HepG2 (cell line): ENCODE measurements around the gene NCOA6. TPM values are rescaled to one million over a fixed set of nuclear protein-coding genes. Genes with fewer than 3 reads are reported as not detected.

Experiments used
- AHR ChIP-seq: IDR thresholded peaks from 2 replicates; pipeline ENCODE4 v1.6.1; 2018; ENCODE audit warnings: missing genetic modification reagents, missing compliant biosample characterization
- CCDC6 ChIP-seq: sonication (generic); formaldehyde crosslinking; IDR thresholded peaks from 2 replicates; pipeline ENCODE4 v1.8.1; 2022; ENCODE audit warnings: mild to moderate bottlenecking, missing genetic modification reagents, moderate library complexity
- ELF3 ChIP-seq: IDR thresholded peaks from 2 replicates; pipeline ENCODE4 v1.6.1; 2016; ENCODE audit warnings: missing genetic modification reagents, missing compliant biosample characterization
- HDAC2 ChIP-seq: sonication (generic); formaldehyde crosslinking; IDR thresholded peaks from 2 replicates; pipeline ENCODE4 v1.4.0; 2020; ENCODE audit warnings: missing genetic modification reagents
- HNRNPK ChIP-seq: fragments of 200-400 bp; formaldehyde crosslinking; IDR thresholded peaks from 2 replicates; pipeline ENCODE4 v1.6.1; 2018; ENCODE audit warnings: low read length, low read depth, moderate library complexity, mild to moderate bottlenecking; ENCODE audit not compliant: poor library complexity, severe bottlenecking
- HOXA7 ChIP-seq: sonication (generic); formaldehyde crosslinking; IDR thresholded peaks from 2 replicates; pipeline ENCODE4 v1.8.1; 2022; ENCODE audit warnings: mild to moderate bottlenecking, missing genetic modification reagents, moderate library complexity
- NAIF1 ChIP-seq: sonication (generic); formaldehyde crosslinking; IDR thresholded peaks from 2 replicates; pipeline ENCODE4 v1.5.0; 2020; ENCODE audit warnings: mild to moderate bottlenecking, missing genetic modification reagents, borderline replicate concordance
- SMAD3 ChIP-seq: sonication (generic); formaldehyde crosslinking; IDR thresholded peaks from 2 replicates; pipeline ENCODE4 v1.4.0; 2020; ENCODE audit warnings: missing genetic modification reagents
- ZKSCAN5 ChIP-seq: sonication (generic); formaldehyde crosslinking; IDR thresholded peaks from 2 replicates; pipeline ENCODE4 v1.5.1; 2020; ENCODE audit warnings: mild to moderate bottlenecking, missing genetic modification reagents
- ZNF235 ChIP-seq: sonication (generic); formaldehyde crosslinking; IDR thresholded peaks from 2 replicates; pipeline ENCODE4 v1.8.1; 2023; ENCODE audit warnings: mild to moderate bottlenecking, missing genetic modification reagents, borderline replicate concordance
- ZNF335 ChIP-seq: sonication (generic); formaldehyde crosslinking; IDR thresholded peaks from 2 replicates; pipeline ENCODE4 v1.4.0; 2020; ENCODE audit warnings: missing genetic modification reagents
- ZNF550 ChIP-seq: sonication (generic); formaldehyde crosslinking; IDR thresholded peaks from 2 replicates; pipeline ENCODE4 v1.4.0; 2020; ENCODE audit warnings: mild to moderate bottlenecking, missing genetic modification reagents, borderline replicate concordance
- ZNF7 ChIP-seq: IDR thresholded peaks from 2 replicates; pipeline ENCODE4 v1.6.1; 2016; ENCODE audit warnings: missing biosample characterization, missing genetic modification reagents
- ZNF850 ChIP-seq: sonication (generic); formaldehyde crosslinking; conservative IDR thresholded peaks from 2 replicates; pipeline ENCODE4 v1.9.0; 2021; ENCODE audit warnings: mild to moderate bottlenecking, missing genetic modification reagents
- polyA plus RNA-seq, 8 experiments: library from polyadenylated mRNA; depleted of rRNA in 3 of 8; stranded (reverse) in 7 of 8; unstranded in 1 of 8; fragments of >200 nt; fragmentation: Illumina TruSeq in 4 of 8; extraction: Trizol in 4 of 8; gene quantifications; 2 replicates each; pipeline versions ENCODE4 v1.2.1 to v1.2.3, GENCODE V29; 2011 to 2016; ENCODE audit warnings: low read depth in 4 of 8, missing spikeins in 1 of 8, mixed read lengths in 1 of 8; ENCODE audit not compliant: insufficient read depth in 1 of 8
- total RNA-seq, 5 experiments: library from RNA; depleted of rRNA; stranded (reverse); fragments of >200 nt; fragmentation: Illumina TruSeq; extraction: Trizol; gene quantifications; 2 replicates each; pipeline ENCODE4 v1.2.3, GENCODE V29; 2016; ENCODE audit warnings: low read depth in 1 of 5
- TF ChIP-seq, protein P1 (sequence below): sonication (generic); formaldehyde crosslinking; IDR thresholded peaks from 2 replicates; pipeline ENCODE4 v1.5.0; 2020; ENCODE audit warnings: mild to moderate bottlenecking, missing genetic modification reagents, borderline replicate concordance
- TF ChIP-seq, protein P2 (sequence below): sonication (generic); formaldehyde crosslinking; IDR thresholded peaks from 2 replicates; pipeline ENCODE4 v1.4.0; 2020; ENCODE audit warnings: missing genetic modification reagents
- TF ChIP-seq, protein P3 (sequence below): sonication (generic); formaldehyde crosslinking; IDR thresholded peaks from 2 replicates; pipeline ENCODE4 v1.4.0; 2020; ENCODE audit warnings: missing genetic modification reagents

The NCOA6 gene
- total and polyA plus RNA-seq, 2 of the 13 experiments (the other 11 are each of a cell fraction or from before 2014, with no cell fraction given): 11.2 to 29.3 TPM

DNA sequence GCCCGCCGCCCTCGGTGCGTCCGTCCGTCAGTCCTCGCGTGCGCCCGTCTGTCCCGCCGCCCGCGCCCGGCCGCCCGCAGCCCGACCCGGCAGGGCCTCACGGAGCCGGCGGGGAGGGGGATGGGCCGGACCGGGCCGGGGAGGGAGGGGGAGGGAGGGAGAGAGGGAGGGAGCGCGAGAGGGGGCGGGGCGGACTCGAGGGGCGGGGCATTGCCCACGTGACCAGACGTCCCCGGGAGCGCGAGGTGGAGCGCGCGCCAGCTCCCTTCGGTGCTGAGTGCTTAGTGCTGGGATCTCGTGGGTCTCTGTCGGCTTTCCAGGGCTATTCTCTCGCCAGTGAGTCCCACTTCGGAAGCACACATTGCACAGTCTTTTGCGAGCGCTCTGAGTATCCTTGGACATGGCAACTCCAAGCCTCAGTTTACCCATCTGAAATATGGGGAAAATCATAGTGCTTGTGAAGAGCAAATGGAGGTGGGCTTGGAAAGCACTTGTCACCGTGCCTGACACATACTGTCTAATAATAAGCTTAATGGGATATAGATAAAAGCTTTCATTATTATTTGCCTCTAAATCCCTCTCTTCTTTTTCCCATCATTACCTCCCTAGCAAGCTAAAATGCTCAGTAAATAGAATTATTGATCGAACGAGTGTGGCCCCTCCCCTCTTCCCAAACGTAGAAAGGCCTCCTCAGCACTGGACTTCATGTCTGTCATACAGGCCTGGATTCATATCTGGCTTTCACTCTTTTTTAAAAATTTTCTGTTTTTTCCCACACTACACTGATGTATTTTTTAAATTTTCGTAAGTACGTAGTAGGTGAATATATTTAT, at the start of gene NCOA6 (continued):
- TF ChIP-seq, protein P1, sequence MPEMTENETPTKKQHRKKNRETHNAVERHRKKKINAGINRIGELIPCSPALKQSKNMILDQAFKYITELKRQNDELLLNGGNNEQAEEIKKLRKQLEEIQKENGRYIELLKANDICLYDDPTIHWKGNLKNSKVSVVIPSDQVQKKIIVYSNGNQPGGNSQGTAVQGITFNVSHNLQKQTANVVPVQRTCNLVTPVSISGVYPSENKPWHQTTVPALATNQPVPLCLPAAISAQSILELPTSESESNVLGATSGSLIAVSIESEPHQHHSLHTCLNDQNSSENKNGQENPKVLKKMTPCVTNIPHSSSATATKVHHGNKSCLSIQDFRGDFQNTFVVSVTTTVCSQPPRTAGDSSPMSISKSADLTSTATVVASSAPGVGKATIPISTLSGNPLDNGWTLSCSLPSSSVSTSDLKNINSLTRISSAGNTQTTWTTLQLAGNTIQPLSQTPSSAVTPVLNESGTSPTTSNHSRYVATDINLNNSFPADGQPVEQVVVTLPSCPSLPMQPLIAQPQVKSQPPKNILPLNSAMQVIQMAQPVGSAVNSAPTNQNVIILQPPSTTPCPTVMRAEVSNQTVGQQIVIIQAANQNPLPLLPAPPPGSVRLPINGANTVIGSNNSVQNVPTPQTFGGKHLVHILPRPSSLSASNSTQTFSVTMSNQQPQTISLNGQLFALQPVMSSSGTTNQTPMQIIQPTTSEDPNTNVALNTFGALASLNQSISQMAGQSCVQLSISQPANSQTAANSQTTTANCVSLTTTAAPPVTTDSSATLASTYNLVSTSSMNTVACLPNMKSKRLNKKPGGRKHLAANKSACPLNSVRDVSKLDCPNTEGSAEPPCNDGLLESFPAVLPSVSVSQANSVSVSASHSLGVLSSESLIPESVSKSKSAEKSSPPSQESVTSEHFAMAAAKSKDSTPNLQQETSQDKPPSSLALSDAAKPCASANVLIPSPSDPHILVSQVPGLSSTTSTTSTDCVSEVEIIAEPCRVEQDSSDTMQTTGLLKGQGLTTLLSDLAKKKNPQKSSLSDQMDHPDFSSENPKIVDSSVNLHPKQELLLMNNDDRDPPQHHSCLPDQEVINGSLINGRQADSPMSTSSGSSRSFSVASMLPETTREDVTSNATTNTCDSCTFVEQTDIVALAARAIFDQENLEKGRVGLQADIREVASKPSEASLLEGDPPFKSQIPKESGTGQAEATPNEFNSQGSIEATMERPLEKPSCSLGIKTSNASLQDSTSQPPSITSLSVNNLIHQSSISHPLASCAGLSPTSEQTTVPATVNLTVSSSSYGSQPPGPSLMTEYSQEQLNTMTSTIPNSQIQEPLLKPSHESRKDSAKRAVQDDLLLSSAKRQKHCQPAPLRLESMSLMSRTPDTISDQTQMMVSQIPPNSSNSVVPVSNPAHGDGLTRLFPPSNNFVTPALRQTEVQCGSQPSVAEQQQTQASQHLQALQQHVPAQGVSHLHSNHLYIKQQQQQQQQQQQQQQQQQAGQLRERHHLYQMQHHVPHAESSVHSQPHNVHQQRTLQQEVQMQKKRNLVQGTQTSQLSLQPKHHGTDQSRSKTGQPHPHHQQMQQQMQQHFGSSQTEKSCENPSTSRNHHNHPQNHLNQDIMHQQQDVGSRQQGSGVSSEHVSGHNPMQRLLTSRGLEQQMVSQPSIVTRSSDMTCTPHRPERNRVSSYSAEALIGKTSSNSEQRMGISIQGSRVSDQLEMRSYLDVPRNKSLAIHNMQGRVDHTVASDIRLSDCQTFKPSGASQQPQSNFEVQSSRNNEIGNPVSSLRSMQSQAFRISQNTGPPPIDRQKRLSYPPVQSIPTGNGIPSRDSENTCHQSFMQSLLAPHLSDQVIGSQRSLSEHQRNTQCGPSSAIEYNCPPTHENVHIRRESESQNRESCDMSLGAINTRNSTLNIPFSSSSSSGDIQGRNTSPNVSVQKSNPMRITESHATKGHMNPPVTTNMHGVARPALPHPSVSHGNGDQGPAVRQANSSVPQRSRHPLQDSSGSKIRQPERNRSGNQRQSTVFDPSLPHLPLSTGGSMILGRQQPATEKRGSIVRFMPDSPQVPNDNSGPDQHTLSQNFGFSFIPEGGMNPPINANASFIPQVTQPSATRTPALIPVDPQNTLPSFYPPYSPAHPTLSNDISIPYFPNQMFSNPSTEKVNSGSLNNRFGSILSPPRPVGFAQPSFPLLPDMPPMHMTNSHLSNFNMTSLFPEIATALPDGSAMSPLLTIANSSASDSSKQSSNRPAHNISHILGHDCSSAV (CRISPR knock-in tag): no peak
- peak; percentile 68; the same call in 1 of the 2 replicates for TF ChIP-seq CCDC6 (CRISPR knock-in tag)
- TF ChIP-seq ZNF850: no peak
- 0 out of 2 replicates have a peak, but pooled peaks have one; percentile 52 for TF ChIP-seq ZNF235 (CRISPR knock-in tag)
- no peak for TF ChIP-seq HOXA7 (CRISPR knock-in tag)
- no peak for TF ChIP-seq ZKSCAN5
- peak; percentile 38 for TF ChIP-seq HDAC2 (CRISPR knock-in tag)
- TF ChIP-seq ZNF335: 0 out of 2 replicates have a peak, but pooled peaks have one; percentile 45
- TF ChIP-seq ZNF550 (CRISPR knock-in tag): no peak
- peak; percentile 45; the same call in 1 of the 2 replicates for TF ChIP-seq AHR
- TF ChIP-seq ELF3 (CRISPR knock-in tag): 0 out of 2 replicates have a peak, but pooled peaks have one; percentile 33
- TF ChIP-seq, protein P2, sequence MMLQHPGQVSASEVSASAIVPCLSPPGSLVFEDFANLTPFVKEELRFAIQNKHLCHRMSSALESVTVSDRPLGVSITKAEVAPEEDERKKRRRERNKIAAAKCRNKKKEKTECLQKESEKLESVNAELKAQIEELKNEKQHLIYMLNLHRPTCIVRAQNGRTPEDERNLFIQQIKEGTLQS: peak; percentile 54; the same call in 1 of the 2 replicates
- TF ChIP-seq, protein P3, sequence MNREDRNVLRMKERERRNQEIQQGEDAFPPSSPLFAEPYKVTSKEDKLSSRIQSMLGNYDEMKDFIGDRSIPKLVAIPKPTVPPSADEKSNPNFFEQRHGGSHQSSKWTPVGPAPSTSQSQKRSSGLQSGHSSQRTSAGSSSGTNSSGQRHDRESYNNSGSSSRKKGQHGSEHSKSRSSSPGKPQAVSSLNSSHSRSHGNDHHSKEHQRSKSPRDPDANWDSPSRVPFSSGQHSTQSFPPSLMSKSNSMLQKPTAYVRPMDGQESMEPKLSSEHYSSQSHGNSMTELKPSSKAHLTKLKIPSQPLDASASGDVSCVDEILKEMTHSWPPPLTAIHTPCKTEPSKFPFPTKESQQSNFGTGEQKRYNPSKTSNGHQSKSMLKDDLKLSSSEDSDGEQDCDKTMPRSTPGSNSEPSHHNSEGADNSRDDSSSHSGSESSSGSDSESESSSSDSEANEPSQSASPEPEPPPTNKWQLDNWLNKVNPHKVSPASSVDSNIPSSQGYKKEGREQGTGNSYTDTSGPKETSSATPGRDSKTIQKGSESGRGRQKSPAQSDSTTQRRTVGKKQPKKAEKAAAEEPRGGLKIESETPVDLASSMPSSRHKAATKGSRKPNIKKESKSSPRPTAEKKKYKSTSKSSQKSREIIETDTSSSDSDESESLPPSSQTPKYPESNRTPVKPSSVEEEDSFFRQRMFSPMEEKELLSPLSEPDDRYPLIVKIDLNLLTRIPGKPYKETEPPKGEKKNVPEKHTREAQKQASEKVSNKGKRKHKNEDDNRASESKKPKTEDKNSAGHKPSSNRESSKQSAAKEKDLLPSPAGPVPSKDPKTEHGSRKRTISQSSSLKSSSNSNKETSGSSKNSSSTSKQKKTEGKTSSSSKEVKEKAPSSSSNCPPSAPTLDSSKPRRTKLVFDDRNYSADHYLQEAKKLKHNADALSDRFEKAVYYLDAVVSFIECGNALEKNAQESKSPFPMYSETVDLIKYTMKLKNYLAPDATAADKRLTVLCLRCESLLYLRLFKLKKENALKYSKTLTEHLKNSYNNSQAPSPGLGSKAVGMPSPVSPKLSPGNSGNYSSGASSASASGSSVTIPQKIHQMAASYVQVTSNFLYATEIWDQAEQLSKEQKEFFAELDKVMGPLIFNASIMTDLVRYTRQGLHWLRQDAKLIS: no peak
- peak; percentile 89 for TF ChIP-seq HNRNPK
- 0 out of 2 replicates have a peak, but pooled peaks have one; percentile 6 for TF ChIP-seq ZNF7 (CRISPR knock-in tag)
- no peak for TF ChIP-seq NAIF1
- TF ChIP-seq SMAD3 (CRISPR knock-in tag): 0 out of 2 replicates have a peak, but pooled peaks have one; percentile 51
